Sigmoid colon (tissue), 7 donors: ENCODE results near the gene NUB1. TPM values are rescaled to one million over a fixed set of nuclear protein-coding genes. Genes with fewer than 3 reads are reported as not detected.

Experiments
- DNase-seq: peaks from one replicate; pipeline ENCODE4 v3.0.0-alpha.2; 2019
- H3K27ac ChIP-seq, 4 donors: fragments of 200-600 bp; sonication (generic); one replicate each; pipeline ENCODE4 v1.5.1; 2016 to 2019; ENCODE audit warnings: mild to moderate bottlenecking in 1 of 4
- H3K27me3 ChIP-seq, 3 donors: fragments of 200-600 bp; sonication (generic); one replicate each; pipeline ENCODE4 v1.5.1; 2019; ENCODE audit warnings: mild to moderate bottlenecking in 1 of 3
- H3K36me3 ChIP-seq, 4 donors: fragments of 200-600 bp; sonication (generic); one replicate each; pipeline ENCODE4 v1.5.1; 2016 to 2019
- H3K4me1 ChIP-seq, 4 donors: fragments of 200-600 bp; sonication (generic); one replicate each; pipeline ENCODE4 v1.5.1; 2017 to 2019
- H3K4me3 ChIP-seq, 4 donors: fragments of 200-600 bp; sonication (generic); one replicate each; pipeline ENCODE4 v1.5.1; 2017 to 2019; ENCODE audit warnings: mild to moderate bottlenecking in 2 of 4, moderate library complexity in 1 of 4
- H3K9me3 ChIP-seq, 4 donors: fragments of 200-600 bp in 3 of 4; sonication (generic) in 3 of 4; one replicate each; pipeline versions ENCODE4 v1.5.1 to v1.6.1; 2013 to 2019
- EP300 ChIP-seq, 4 donors: sonication (generic); formaldehyde crosslinking; IDR thresholded peaks; one replicate each; pipeline ENCODE4 v1.6.1; 2017; ENCODE audit warnings: antibody characterized with exemption in 4 of 4
- POLR2A ChIP-seq, 2 donors: fragments of 450-650 bp; IDR thresholded peaks; one replicate each; pipeline ENCODE4 v1.6.1; 2016; ENCODE audit warnings: antibody characterized with exemption in 2 of 2, mild to moderate bottlenecking in 2 of 2, moderate library complexity in 2 of 2
- POLR2AphosphoS5 ChIP-seq, 4 donors: sonication (generic); formaldehyde crosslinking; IDR thresholded peaks; one replicate each; pipeline ENCODE4 v1.6.1; 2017; ENCODE audit warnings: antibody characterized with exemption in 4 of 4
- WGBS, 2 donors: extraction: QIAGEN DNeasy Blood & Tissue Kit; methylation state at CpG; one replicate each; pipeline ENCODE4 v1.1.7; 2013; 5-methylcytosine and 5-hydroxymethylcytosine counted together
- intact Hi-C: fragments of 100-400 bp; cut with DNase I; formaldehyde crosslinking; loops from one replicate; pipeline ENCODE4 v1.15.1; 2023
- polyA plus RNA-seq, 3 donors: library from polyadenylated mRNA; stranded (reverse); fragments of 200-250 nt; gene quantifications; one replicate each; pipeline ENCODE4 v1.2.3, GENCODE V29; 2013
- total RNA-seq, 4 donors: library from RNA; depleted of rRNA; stranded (reverse); fragments of >200 nt; gene quantifications; one replicate each; pipeline ENCODE4 v1.1.0, GENCODE V29; 2016
- TF ChIP-seq, protein P1 (sequence below), 4 experiments: fragments of 450-650 bp in 3 of 4; fragments of 200-600 bp in 1 of 4; IDR thresholded peaks; one replicate each; pipeline ENCODE4 v1.5.1; 2016 to 2019; ENCODE audit warnings: antibody characterized with exemption in 4 of 4, mild to moderate bottlenecking in 3 of 4, moderate library complexity in 2 of 4
- donor health status: healthy with polysubstance abuse.
- donor health status: Bipolar disorder and iron deficiency.
- donor health status: healthy.

The NUB1 gene
- total and polyA plus RNA-seq, 7 donors = 36.6 to 73.8 (median 50.1) TPM

DNA sequence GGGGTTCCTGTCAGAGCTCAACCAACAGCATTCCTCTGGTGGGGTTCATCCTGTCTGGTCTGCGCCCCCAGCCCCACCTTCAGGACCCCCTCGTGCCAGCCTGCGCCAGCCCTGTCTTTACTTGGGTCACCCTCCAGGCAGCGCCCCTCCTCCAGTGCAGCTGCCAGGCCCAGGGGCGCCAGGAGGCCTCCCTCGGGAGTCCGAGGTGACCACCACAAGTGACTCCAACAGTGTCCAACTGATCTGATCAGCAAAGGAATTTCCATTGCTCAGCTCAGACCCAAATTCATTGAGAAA, 57.6 kb downstream of the NUB1 start:
- intact Hi-C loops = no loop called here
- no peak overlapping the region for H3K27ac ChIP-seq
- TF ChIP-seq POLR2AphosphoS5 (IDR thresholded peaks at IDR 0.05) (no peak), EP300 (IDR thresholded peaks at IDR 0.05) (no peak), POLR2A (IDR thresholded peaks at IDR 0.05) (no peak)
- TF ChIP-seq, protein P1, sequence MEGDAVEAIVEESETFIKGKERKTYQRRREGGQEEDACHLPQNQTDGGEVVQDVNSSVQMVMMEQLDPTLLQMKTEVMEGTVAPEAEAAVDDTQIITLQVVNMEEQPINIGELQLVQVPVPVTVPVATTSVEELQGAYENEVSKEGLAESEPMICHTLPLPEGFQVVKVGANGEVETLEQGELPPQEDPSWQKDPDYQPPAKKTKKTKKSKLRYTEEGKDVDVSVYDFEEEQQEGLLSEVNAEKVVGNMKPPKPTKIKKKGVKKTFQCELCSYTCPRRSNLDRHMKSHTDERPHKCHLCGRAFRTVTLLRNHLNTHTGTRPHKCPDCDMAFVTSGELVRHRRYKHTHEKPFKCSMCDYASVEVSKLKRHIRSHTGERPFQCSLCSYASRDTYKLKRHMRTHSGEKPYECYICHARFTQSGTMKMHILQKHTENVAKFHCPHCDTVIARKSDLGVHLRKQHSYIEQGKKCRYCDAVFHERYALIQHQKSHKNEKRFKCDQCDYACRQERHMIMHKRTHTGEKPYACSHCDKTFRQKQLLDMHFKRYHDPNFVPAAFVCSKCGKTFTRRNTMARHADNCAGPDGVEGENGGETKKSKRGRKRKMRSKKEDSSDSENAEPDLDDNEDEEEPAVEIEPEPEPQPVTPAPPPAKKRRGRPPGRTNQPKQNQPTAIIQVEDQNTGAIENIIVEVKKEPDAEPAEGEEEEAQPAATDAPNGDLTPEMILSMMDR (IDR thresholded peaks at IDR 0.05) = no peak

DNA sequence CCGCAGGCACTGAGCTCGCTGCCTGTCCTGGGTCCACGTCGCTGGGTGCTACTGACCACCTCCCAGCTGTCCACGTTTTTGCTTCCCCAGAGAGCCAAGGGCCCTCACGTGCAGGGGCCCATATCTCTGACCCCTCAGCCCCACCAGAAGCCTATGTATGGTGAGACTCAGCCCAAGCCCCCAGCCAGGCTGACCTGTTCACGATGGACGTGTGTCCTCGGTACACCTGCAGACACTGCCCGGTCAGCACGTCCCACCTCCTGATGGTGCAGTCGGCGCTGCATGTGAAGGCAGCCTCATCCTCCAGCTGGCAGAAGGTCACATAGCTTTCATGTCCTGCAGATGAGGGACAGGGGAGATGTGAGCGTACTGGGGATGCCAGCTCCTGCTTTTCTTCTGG, 58.3 kb downstream of the NUB1 start:
- Histone ChIP-seq H3K27ac (no peak overlapping the region), H3K36me3 (no peaks in the 10 kb centered on the region), H3K9me3 (no peaks in the 10 kb centered on the region), H3K4me1 (no peaks in the 10 kb centered on the region), H3K27me3 (no peaks in the 10 kb centered on the region), H3K4me3 (no peak overlapping the region)
- WGBS, 2 donors = 84 to 89% methylated on average over 14 of the region's 14 CpGs
- intact Hi-C loops = no loop called here
- DNase-seq = no peak
- no peak for TF ChIP-seq POLR2A (IDR thresholded peaks at IDR 0.05)
- TF ChIP-seq EP300 (IDR thresholded peaks at IDR 0.05) = no peak
- no peak for TF ChIP-seq POLR2AphosphoS5 (IDR thresholded peaks at IDR 0.05)
- TF ChIP-seq, protein P1 (IDR thresholded peaks at IDR 0.05) = no peak

More for the DNA sequence above, 57.6 kb downstream of the NUB1 start:
- no peaks in the 10 kb centered on the region for H3K27me3 ChIP-seq
- no peaks in the 10 kb centered on the region for H3K4me1 ChIP-seq
- WGBS, 2 donors = 89 to 93% methylated on average over 7 of the region's 7 CpGs
- H3K4me3 ChIP-seq = no peak overlapping the region
- H3K36me3 ChIP-seq = no peaks in the 10 kb centered on the region
- H3K9me3 ChIP-seq = no peaks in the 10 kb centered on the region
- peak; percentile 56 for DNase-seq

DNA sequence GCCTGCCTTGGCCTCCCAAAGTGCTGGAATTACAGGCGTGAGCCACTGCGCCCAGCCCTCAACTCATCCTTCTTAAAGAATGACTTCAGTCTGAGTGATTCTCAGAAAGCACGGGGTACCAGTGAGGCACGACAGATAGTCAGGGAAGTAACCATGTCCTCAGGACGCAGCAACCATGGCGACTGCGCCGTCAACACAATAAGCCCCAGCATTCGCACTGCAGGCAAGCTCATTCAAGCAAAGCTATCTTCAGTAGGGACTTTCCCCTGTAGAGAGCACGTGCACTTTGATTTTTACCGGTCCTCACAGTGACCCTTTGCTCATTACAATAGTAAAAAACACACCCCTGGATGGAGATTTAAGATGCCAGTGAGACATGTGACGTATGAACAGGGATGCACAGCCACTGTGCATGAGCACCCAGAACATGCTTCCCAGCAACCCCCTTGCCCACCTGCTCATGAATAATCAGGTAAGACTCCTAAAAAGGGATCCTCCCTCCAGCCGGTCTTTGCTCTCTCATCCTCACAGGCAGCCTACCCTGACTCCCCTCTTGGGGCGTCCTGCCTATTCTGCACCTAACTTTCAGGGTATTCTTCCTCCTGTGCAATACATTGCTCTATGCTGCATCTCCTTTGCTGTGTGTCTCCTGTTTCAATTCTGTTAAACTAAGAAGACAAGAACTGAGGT, 59.2 kb downstream of the NUB1 start:
- intact Hi-C loops = no loop called here
- H3K4me3 ChIP-seq = no peak overlapping the region
- H3K9me3 ChIP-seq = no peaks in the 10 kb centered on the region
- H3K4me1 ChIP-seq = no peaks in the 10 kb centered on the region
- 29 to 65% methylated on average over 14 of the region's 14 CpGs for WGBS, 2 donors
- no peak for DNase-seq
- H3K27me3 ChIP-seq = no peaks in the 10 kb centered on the region
- TF ChIP-seq, protein P1 (IDR thresholded peaks at IDR 0.05) = no peak
- no peak for TF ChIP-seq POLR2A (IDR thresholded peaks at IDR 0.05)
- TF ChIP-seq POLR2AphosphoS5 (IDR thresholded peaks at IDR 0.05) = no peak
- TF ChIP-seq EP300 (IDR thresholded peaks at IDR 0.05) = no peak
- no peaks in the 10 kb centered on the region for H3K36me3 ChIP-seq
- H3K27ac ChIP-seq = no peak overlapping the region

DNA sequence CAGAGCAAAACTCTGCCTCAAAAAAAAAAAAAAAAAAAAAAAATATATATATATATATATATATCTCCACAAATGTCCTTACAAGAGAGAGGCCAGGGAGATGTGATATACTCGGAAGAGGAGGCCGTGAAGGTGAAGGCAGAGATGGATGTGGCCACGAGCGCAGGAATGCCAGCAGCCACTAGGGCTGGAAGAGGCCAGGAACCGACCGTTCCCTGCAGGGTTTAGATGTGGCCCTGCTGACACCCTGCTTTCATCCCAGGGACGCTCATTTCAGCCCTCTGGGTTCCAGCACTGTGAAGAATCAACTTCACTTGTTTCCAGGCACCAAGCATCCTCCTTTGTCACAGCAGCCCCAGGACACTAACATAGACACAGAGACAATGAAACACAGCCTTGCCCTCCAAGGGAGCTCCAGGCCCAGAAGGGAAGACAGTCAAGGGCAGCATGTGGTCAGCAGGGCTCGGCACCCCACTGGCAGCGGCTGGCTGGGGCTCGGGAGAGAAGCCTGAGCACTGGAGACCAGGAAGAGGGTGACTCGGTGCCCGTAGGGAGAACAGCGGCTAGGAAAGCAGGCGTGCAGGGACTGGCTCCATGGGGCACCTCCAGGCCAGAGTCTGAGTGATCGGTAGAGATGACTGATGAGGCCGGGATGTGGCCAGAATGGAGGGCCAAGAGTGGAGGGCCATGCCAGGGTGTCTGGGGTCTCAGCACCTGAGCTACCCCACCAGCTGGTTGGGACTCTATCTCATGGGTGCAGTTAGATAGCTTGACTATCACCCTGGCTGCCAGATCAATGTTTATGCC, 60.6 kb downstream of the NUB1 start:
- TF ChIP-seq POLR2AphosphoS5 (IDR thresholded peaks at IDR 0.05) = no peak
- TF ChIP-seq EP300 (IDR thresholded peaks at IDR 0.05) = no peak
- TF ChIP-seq, protein P1 (IDR thresholded peaks at IDR 0.05) = no peak
- TF ChIP-seq POLR2A (IDR thresholded peaks at IDR 0.05) = no peak
- intact Hi-C loops = no loop called here
- no peaks in the 10 kb centered on the region for H3K4me1 ChIP-seq
- H3K27me3 ChIP-seq = peaks cover 0 to 2% (median 1%) of the 10 kb centered on the region in 3 donors
- DNase-seq = peak; percentile 61
- H3K36me3 ChIP-seq = no peaks in the 10 kb centered on the region
- no peak overlapping the region for H3K4me3 ChIP-seq
- H3K9me3 ChIP-seq = no peaks in the 10 kb centered on the region
- WGBS, 2 donors = 93% methylated on average over 16 of the region's 16 CpGs
- no peak overlapping the region for H3K27ac ChIP-seq
